ENCODE results near the gene RPL36.

Gene RPL36

GRCh38 chr19:5679289-5680083 lies 10.6 kb upstream of the RPL36 start:
- DNase-seq (ENCODE audit: insufficient read length, low spot score), result no peak
- FAIRE-seq, result no peak
- TF ChIP-seq POLR2AphosphoS5 (IDR thresholded peaks at IDR 0.05; ENCODE audit: low read depth, low read length), result no peak
- no peak for TF ChIP-seq POLR2A (IDR thresholded peaks at IDR 0.05; ENCODE audit: low read depth, low read length)
- TF ChIP-seq SPI1 (IDR thresholded peaks at IDR 0.05; ENCODE audit: low read depth, low read length), result no peak
- no peak for TF ChIP-seq POU2F2 (IDR thresholded peaks at IDR 0.05; ENCODE audit: low read depth, low read length)
- TF ChIP-seq TAF1 (IDR thresholded peaks at IDR 0.05; ENCODE audit: low read depth, low read length), result no peak
- no peak for TF ChIP-seq PAX5 (IDR thresholded peaks at IDR 0.05; ENCODE audit: insufficient read depth, low read length, severe bottlenecking)

DNA sequence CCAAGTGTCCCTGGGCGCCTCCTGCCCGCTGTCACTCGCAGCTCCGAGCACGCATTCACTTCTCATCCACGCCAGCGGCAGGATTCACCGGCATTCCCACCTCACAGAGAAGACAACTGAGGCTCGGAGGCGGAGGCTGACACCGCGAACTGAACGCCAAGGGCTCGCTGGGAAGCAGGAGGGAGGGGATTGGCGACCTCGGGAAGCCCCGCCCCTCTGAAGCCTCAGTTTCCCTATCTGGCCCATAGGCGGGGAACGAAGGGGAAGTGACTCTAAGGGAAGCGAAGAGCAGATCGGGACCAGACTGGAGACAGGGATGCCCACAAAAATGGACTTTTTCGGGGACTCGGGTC lies 10.0 kb upstream of the RPL36 start:
- FAIRE-seq, result no peak
- no peak for DNase-seq (ENCODE audit: insufficient read length, low spot score)
- TF ChIP-seq TAF1 (IDR thresholded peaks at IDR 0.05; ENCODE audit: low read depth, low read length) (no peak), POLR2AphosphoS5 (IDR thresholded peaks at IDR 0.05; ENCODE audit: low read depth, low read length) (no peak), PAX5 (IDR thresholded peaks at IDR 0.05; ENCODE audit: insufficient read depth, low read length, severe bottlenecking) (no peak), POLR2A (IDR thresholded peaks at IDR 0.05; ENCODE audit: low read depth, low read length) (no peak), POU2F2 (IDR thresholded peaks at IDR 0.05; ENCODE audit: low read depth, low read length) (no peak), SPI1 (IDR thresholded peaks at IDR 0.05; ENCODE audit: low read depth, low read length) (no peak)

GRCh38 chr19:5680437-5681368 lies 9.4 kb upstream of the RPL36 start, which contains the start of the genes HSD11B1L and MICOS13:
Gene HSD11B1L, plus strand, starts transcription at chr19:5681027. Its CDS starts 3,806 bp downstream, at chr19:5684833.
Gene MICOS13, minus strand, starts transcription at chr19:5680516. Its CDS starts 30 bp downstream, at chr19:5680486.
- TF ChIP-seq PAX5 (IDR thresholded peaks at IDR 0.05; ENCODE audit: insufficient read depth, low read length, severe bottlenecking) (no peak), POLR2AphosphoS5 (IDR thresholded peaks at IDR 0.05; ENCODE audit: low read depth, low read length) (no peak; the same call in none of the 2 replicates), TAF1 (IDR thresholded peaks at IDR 0.05; ENCODE audit: low read depth, low read length) (peak; percentile 33; the same call in 1 of the 2 replicates), POU2F2 (IDR thresholded peaks at IDR 0.05; ENCODE audit: low read depth, low read length) (peak; percentile 43; the same call in 1 of the 2 replicates), POLR2A (IDR thresholded peaks at IDR 0.05; ENCODE audit: low read depth, low read length) (peak; percentile 82)
- peak; percentile 98 for DNase-seq (ENCODE audit: insufficient read length, low spot score)
- FAIRE-seq, result peak; percentile 99

- DNase-seq (ENCODE audit: insufficient read length, low spot score) (no peak), FAIRE-seq (no peak)
- TF ChIP-seq POU2F2 (IDR thresholded peaks at IDR 0.05; ENCODE audit: low read depth, low read length) (no peak), POLR2A (IDR thresholded peaks at IDR 0.05; ENCODE audit: low read depth, low read length) (no peak), SPI1 (IDR thresholded peaks at IDR 0.05; ENCODE audit: low read depth, low read length) (no peak), TAF1 (IDR thresholded peaks at IDR 0.05; ENCODE audit: low read depth, low read length) (no peak), POLR2AphosphoS5 (IDR thresholded peaks at IDR 0.05; ENCODE audit: low read depth, low read length) (no peak), PAX5 (IDR thresholded peaks at IDR 0.05; ENCODE audit: insufficient read depth, low read length, severe bottlenecking) (no peak)
Observed at GRCh38 chr19:5681391-5682106, 8.5 kb upstream of the RPL36 start.

DNA sequence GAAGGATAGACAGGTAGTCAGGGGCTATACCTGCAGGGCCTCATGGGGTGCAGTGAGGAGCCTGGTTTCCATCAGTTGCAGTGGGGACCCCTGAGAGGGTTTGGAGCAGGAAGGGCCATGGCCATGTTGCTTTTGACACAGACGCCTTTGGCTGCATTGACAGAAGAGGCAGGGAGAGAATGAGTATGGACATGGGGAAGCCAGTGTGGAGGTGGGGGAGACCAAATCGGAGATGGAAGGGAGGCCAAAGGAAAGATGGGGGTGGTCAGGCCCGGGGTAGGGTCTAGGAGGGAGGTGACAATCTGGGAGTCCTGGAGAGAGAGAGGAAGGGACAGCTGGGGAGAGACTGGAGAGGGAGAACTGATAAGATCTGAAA lies 8.0 kb upstream of the RPL36 start:
- FAIRE-seq, result no peak
- TF ChIP-seq SPI1 (IDR thresholded peaks at IDR 0.05; ENCODE audit: low read depth, low read length) (no peak), POLR2AphosphoS5 (IDR thresholded peaks at IDR 0.05; ENCODE audit: low read depth, low read length) (no peak), PAX5 (IDR thresholded peaks at IDR 0.05; ENCODE audit: insufficient read depth, low read length, severe bottlenecking) (no peak), POU2F2 (IDR thresholded peaks at IDR 0.05; ENCODE audit: low read depth, low read length) (no peak), TAF1 (IDR thresholded peaks at IDR 0.05; ENCODE audit: low read depth, low read length) (no peak), POLR2A (IDR thresholded peaks at IDR 0.05; ENCODE audit: low read depth, low read length) (no peak)

GRCh38 chr19:5683177-5683886 lies 6.8 kb upstream of the RPL36 start:
- no peak for DNase-seq (ENCODE audit: insufficient read length, low spot score)
- TF ChIP-seq POLR2A (IDR thresholded peaks at IDR 0.05; ENCODE audit: low read depth, low read length) (no peak), POLR2AphosphoS5 (IDR thresholded peaks at IDR 0.05; ENCODE audit: low read depth, low read length) (no peak), SPI1 (IDR thresholded peaks at IDR 0.05; ENCODE audit: low read depth, low read length) (no peak), TAF1 (IDR thresholded peaks at IDR 0.05; ENCODE audit: low read depth, low read length) (no peak), PAX5 (IDR thresholded peaks at IDR 0.05; ENCODE audit: insufficient read depth, low read length, severe bottlenecking) (no peak)
- FAIRE-seq, result no peak

More for the DNA sequence above, 8.0 kb upstream of the RPL36 start:
- DNase-seq (ENCODE audit: insufficient read length, low spot score), result no peak

GRCh38 chr19:5684694-5685430 lies 5.2 kb upstream of the RPL36 start:
- TF ChIP-seq TAF1 (IDR thresholded peaks at IDR 0.05; ENCODE audit: low read depth, low read length), result no peak
- no peak for TF ChIP-seq SPI1 (IDR thresholded peaks at IDR 0.05; ENCODE audit: low read depth, low read length)
- no peak for TF ChIP-seq POLR2AphosphoS5 (IDR thresholded peaks at IDR 0.05; ENCODE audit: low read depth, low read length)
- TF ChIP-seq POLR2A (IDR thresholded peaks at IDR 0.05; ENCODE audit: low read depth, low read length), result no peak
- TF ChIP-seq POU2F2 (IDR thresholded peaks at IDR 0.05; ENCODE audit: low read depth, low read length), result no peak
- TF ChIP-seq PAX5 (IDR thresholded peaks at IDR 0.05; ENCODE audit: insufficient read depth, low read length, severe bottlenecking), result no peak
- DNase-seq (ENCODE audit: insufficient read length, low spot score) (no peak), FAIRE-seq (no peak)

DNA sequence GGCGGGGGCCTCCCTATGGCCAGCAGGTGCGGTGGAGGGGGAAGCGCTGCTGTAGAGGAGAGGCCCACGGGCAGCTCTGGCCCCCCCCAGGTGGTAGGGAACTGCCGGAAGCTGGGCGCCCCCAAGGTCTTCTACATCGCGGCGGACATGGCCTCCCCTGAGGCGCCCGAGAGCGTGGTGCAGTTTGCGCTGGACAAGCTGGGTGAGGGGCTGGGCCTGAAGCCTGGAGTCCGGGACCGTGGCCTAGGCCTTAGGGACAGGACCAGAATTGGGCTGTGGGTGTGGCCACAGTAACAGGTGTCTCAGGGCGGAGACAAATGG lies 3.8 kb upstream of the RPL36 start:
- no peak for TF ChIP-seq POLR2A (IDR thresholded peaks at IDR 0.05; ENCODE audit: low read depth, low read length)
- no peak for TF ChIP-seq POU2F2 (IDR thresholded peaks at IDR 0.05; ENCODE audit: low read depth, low read length)
- no peak for TF ChIP-seq TAF1 (IDR thresholded peaks at IDR 0.05; ENCODE audit: low read depth, low read length)
- no peak for TF ChIP-seq POLR2AphosphoS5 (IDR thresholded peaks at IDR 0.05; ENCODE audit: low read depth, low read length)
- no peak for TF ChIP-seq SPI1 (IDR thresholded peaks at IDR 0.05; ENCODE audit: low read depth, low read length)
- no peak for TF ChIP-seq PAX5 (IDR thresholded peaks at IDR 0.05; ENCODE audit: insufficient read depth, low read length, severe bottlenecking)
- DNase-seq (ENCODE audit: insufficient read length, low spot score), result no peak
- no peak for FAIRE-seq

All from GM12891 (cell line).